SK-N-SH treated with all-trans-retinoic acid at 6 μM for 48 hours (cell line): ENCODE results near the gene LRRC28.

Experiments used
- ATAC-seq: fragments of 200-7000 bp; cut with Tn5 transposase; 3 replicates; pipeline ENCODE4 v1.9.1; 2020; ENCODE audit warnings: mild to moderate bottlenecking, moderate library complexity
- ARNTL ChIP-seq: fragments of 450-650 bp; formaldehyde crosslinking; IDR thresholded peaks from 2 replicates; pipeline ENCODE4 v1.5.0; 2020; ENCODE audit warnings: low read depth, mild to moderate bottlenecking, moderate library complexity, borderline replicate concordance
- BACH2 ChIP-seq: fragments of 250-450 bp; sonication (Bioruptor Pico); IDR thresholded peaks from 2 replicates; pipeline ENCODE4 v1.9.0; 2021; ENCODE audit warnings: mild to moderate bottlenecking, borderline replicate concordance
- CREB5 ChIP-seq: fragments of 250-450 bp; sonication (Bioruptor Pico); IDR thresholded peaks from 2 replicates; pipeline ENCODE4 v1.5.1; 2020; ENCODE audit warnings: low read depth, mild to moderate bottlenecking, moderate library complexity
- CSDC2 ChIP-seq: fragments of 250-450 bp; sonication (Bioruptor Pico); IDR thresholded peaks from 2 replicates; pipeline ENCODE4 v1.5.0; 2020; ENCODE audit warnings: mild to moderate bottlenecking, moderate library complexity
- ESRRG ChIP-seq: fragments of 250-450 bp; sonication (Bioruptor Pico); IDR thresholded peaks from 2 replicates; pipeline ENCODE4 v1.6.1; 2021; ENCODE audit warnings: mild to moderate bottlenecking
- GLIS3 ChIP-seq: fragments of 250-450 bp; sonication (Bioruptor Pico); IDR thresholded peaks from 2 replicates; pipeline ENCODE4 v1.5.0; 2020; ENCODE audit warnings: mild to moderate bottlenecking, moderate library complexity
- ISL1 ChIP-seq: fragments of 250-450 bp; sonication (Bioruptor Pico); IDR thresholded peaks from 2 replicates; pipeline ENCODE4 v2.1.2; 2022; ENCODE audit warnings: mild to moderate bottlenecking, moderate library complexity
- OSR1 ChIP-seq: fragments of 250-450 bp; sonication (Bioruptor Pico); IDR thresholded peaks from 2 replicates; pipeline ENCODE4 v1.8.0; 2022; ENCODE audit warnings: moderate library complexity, mild to moderate bottlenecking, inconsistent platforms
- PATZ1 ChIP-seq: fragments of 250-450 bp; sonication (Bioruptor Pico); IDR thresholded peaks from 2 replicates; pipeline ENCODE4 v1.8.0; 2020; ENCODE audit warnings: mild to moderate bottlenecking, moderate library complexity, borderline replicate concordance
- PPARA ChIP-seq: fragments of 250-450 bp; sonication (Bioruptor Pico); IDR thresholded peaks from 2 replicates; pipeline ENCODE4 v1.5.0; 2020; ENCODE audit warnings: mild to moderate bottlenecking, borderline replicate concordance
- RARB ChIP-seq: fragments of 250-450 bp; sonication (Bioruptor Pico); IDR thresholded peaks from 2 replicates; pipeline ENCODE4 v1.8.0; 2021; ENCODE audit warnings: mild to moderate bottlenecking, moderate library complexity
- SNAI2 ChIP-seq: fragments of 250-450 bp; sonication (Bioruptor Pico); IDR thresholded peaks from 2 replicates; pipeline ENCODE4 v1.5.0; 2020; ENCODE audit warnings: mild to moderate bottlenecking, moderate library complexity
- TCF4 ChIP-seq: fragments of 250-450 bp; sonication (Bioruptor Pico); IDR thresholded peaks from 2 replicates; pipeline ENCODE4 v1.8.0; 2021; ENCODE audit warnings: mild to moderate bottlenecking, moderate library complexity, borderline replicate concordance
- TOX ChIP-seq: fragments of 250-450 bp; sonication (Bioruptor Pico); IDR thresholded peaks from 2 replicates; pipeline ENCODE4 v1.8.0; 2021; ENCODE audit warnings: mild to moderate bottlenecking, moderate library complexity, borderline replicate concordance
- ZC3H10 ChIP-seq: fragments of 250-450 bp; sonication (Bioruptor Pico); IDR thresholded peaks from 2 replicates; pipeline ENCODE4 v1.5.1; 2021; ENCODE audit warnings: mild to moderate bottlenecking, moderate library complexity
- ZFP30 ChIP-seq: fragments of 450-650 bp; formaldehyde crosslinking; IDR thresholded peaks from 2 replicates; pipeline ENCODE4 v1.5.0; 2022; ENCODE audit warnings: mild to moderate bottlenecking, moderate library complexity
- ZNF565 ChIP-seq: fragments of 450-650 bp; formaldehyde crosslinking; conservative IDR thresholded peaks from 2 replicates; pipeline ENCODE4 v1.5.0; 2020; ENCODE audit warnings: low read depth, mild to moderate bottlenecking, moderate library complexity
- ZNF70 ChIP-seq: fragments of 450-650 bp; formaldehyde crosslinking; IDR thresholded peaks from 2 replicates; pipeline ENCODE4 v1.5.0; 2020; ENCODE audit warnings: mild to moderate bottlenecking, moderate library complexity
- ZNF8 ChIP-seq: fragments of 450-650 bp; formaldehyde crosslinking; IDR thresholded peaks from 2 replicates; pipeline ENCODE4 v1.5.0; 2020; ENCODE audit warnings: mild to moderate bottlenecking, moderate library complexity
- TF ChIP-seq, protein P1 (sequence below): fragments of 250-450 bp; sonication (Bioruptor Pico); IDR thresholded peaks from 2 replicates; pipeline ENCODE4 v1.5.1; 2021; ENCODE audit warnings: mild to moderate bottlenecking, moderate library complexity
- TF ChIP-seq, protein P2 (sequence below): fragments of 250-450 bp; sonication (Bioruptor Pico); IDR thresholded peaks from 2 replicates; pipeline ENCODE4 v1.5.0; 2020; ENCODE audit warnings: mild to moderate bottlenecking, moderate library complexity

Gene LRRC28

GRCh38 chr15:99368743-99369142 is 117.5 kb downstream of the LRRC28 start:
- ATAC-seq = no peak

DNA sequence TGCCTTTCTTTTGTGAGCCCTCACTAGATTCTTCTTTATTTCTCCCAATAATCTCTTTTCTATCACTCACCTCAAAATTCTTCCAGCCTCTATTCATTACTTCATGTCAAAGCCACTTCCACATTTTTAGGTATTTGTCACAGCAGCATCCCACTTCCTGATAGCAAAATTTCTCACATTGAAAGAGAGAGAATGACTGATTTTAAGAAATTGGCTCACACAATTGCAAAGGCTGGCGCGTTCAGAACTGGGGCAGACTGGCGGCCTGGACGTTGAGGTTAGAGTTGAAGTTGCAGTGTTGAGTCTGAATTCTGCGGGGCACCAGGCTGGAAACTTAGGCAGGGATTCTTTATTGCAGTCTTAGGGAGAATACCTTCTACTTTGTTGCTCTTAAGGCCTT is 117.9 kb downstream of the LRRC28 start:
- TF ChIP-seq CSDC2 (CRISPR knock-in tag) (no peak), PPARA (CRISPR knock-in tag) (no peak)
- TF ChIP-seq, protein P1, sequence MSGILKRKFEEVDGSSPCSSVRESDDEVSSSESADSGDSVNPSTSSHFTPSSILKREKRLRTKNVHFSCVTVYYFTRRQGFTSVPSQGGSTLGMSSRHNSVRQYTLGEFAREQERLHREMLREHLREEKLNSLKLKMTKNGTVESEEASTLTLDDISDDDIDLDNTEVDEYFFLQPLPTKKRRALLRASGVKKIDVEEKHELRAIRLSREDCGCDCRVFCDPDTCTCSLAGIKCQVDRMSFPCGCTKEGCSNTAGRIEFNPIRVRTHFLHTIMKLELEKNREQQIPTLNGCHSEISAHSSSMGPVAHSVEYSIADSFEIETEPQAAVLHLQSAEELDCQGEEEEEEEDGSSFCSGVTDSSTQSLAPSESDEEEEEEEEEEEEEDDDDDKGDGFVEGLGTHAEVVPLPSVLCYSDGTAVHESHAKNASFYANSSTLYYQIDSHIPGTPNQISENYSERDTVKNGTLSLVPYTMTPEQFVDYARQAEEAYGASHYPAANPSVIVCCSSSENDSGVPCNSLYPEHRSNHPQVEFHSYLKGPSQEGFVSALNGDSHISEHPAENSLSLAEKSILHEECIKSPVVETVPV (CRISPR knock-in tag) = no peak
- ATAC-seq = no peak

More at GRCh38 chr15:99368743-99369142, 117.5 kb downstream of the LRRC28 start:
- no peak for TF ChIP-seq BACH2 (CRISPR knock-in tag)
- no peak for TF ChIP-seq ZC3H10 (CRISPR knock-in tag)
- TF ChIP-seq GLIS3 (CRISPR knock-in tag) = no peak
- TF ChIP-seq RARB (CRISPR knock-in tag) = no peak
- TF ChIP-seq TCF4 = no peak
- TF ChIP-seq ISL1 (CRISPR knock-in tag) = no peak
- TF ChIP-seq ARNTL (CRISPR knock-in tag) = no peak
- TF ChIP-seq ZFP30 (CRISPR knock-in tag) = no peak

- ATAC-seq = no peak
- TF ChIP-seq ZNF8 (no peak), GLIS3 (CRISPR knock-in tag) (no peak), SNAI2 (no peak), ZFP30 (CRISPR knock-in tag) (no peak), RARB (CRISPR knock-in tag) (no peak), ISL1 (CRISPR knock-in tag) (no peak), TCF4 (no peak), ARNTL (CRISPR knock-in tag) (no peak), PATZ1 (no peak), ZNF70 (CRISPR knock-in tag) (no peak), CREB5 (CRISPR knock-in tag) (no peak), ZC3H10 (CRISPR knock-in tag) (no peak), ZNF565 (CRISPR knock-in tag) (no peak), CSDC2 (CRISPR knock-in tag) (no peak), ESRRG (CRISPR knock-in tag) (no peak), OSR1 (CRISPR knock-in tag) (no peak), TOX (CRISPR knock-in tag) (no peak)
- TF ChIP-seq, protein P2, sequence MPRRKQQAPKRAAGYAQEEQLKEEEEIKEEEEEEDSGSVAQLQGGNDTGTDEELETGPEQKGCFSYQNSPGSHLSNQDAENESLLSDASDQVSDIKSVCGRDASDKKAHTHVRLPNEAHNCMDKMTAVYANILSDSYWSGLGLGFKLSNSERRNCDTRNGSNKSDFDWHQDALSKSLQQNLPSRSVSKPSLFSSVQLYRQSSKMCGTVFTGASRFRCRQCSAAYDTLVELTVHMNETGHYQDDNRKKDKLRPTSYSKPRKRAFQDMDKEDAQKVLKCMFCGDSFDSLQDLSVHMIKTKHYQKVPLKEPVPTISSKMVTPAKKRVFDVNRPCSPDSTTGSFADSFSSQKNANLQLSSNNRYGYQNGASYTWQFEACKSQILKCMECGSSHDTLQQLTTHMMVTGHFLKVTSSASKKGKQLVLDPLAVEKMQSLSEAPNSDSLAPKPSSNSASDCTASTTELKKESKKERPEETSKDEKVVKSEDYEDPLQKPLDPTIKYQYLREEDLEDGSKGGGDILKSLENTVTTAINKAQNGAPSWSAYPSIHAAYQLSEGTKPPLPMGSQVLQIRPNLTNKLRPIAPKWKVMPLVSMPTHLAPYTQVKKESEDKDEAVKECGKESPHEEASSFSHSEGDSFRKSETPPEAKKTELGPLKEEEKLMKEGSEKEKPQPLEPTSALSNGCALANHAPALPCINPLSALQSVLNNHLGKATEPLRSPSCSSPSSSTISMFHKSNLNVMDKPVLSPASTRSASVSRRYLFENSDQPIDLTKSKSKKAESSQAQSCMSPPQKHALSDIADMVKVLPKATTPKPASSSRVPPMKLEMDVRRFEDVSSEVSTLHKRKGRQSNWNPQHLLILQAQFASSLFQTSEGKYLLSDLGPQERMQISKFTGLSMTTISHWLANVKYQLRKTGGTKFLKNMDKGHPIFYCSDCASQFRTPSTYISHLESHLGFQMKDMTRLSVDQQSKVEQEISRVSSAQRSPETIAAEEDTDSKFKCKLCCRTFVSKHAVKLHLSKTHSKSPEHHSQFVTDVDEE (CRISPR knock-in tag) = no peak
Observed at GRCh38 chr15:99371180-99372103, 120.2 kb downstream of the LRRC28 start.
